Neural progenitor cell (in vitro differentiated cells): Measurements from ENCODE around the gene GUCY2D. TPM values are rescaled to one million over a fixed set of nuclear protein-coding genes. Genes with fewer than 3 reads are reported as not detected.

Source experiments
- DNase-seq: peaks from one replicate; pipeline ENCODE4 v3.0.0-alpha.2; 2016; ENCODE audit warnings: low spot score
- H2AFZ ChIP-seq: fragments of 200-600 bp; sonication (generic); replicated peaks from 2 replicates; pipeline ENCODE4 v1.6.1; 2016; ENCODE audit warnings: antibody characterized with exemption
- H3F3A ChIP-seq: fragments of 200-600 bp; sonication (generic); 2 replicates; pipeline ENCODE4 v1.6.1; 2016; ENCODE audit warnings: antibody characterized with exemption, low read depth
- H3K27ac ChIP-seq: fragments of 200-600 bp; sonication (generic); 2 replicates; pipeline ENCODE4 v1.5.1; 2016; ENCODE audit warnings: mild to moderate bottlenecking
- H3K27me3 ChIP-seq: fragments of 200-600 bp; sonication (generic); 2 replicates; pipeline ENCODE4 v1.6.1; 2016; ENCODE audit warnings: mild to moderate bottlenecking, moderate library complexity
- H3K36me3 ChIP-seq: fragments of 200-600 bp; sonication (generic); 2 replicates; pipeline ENCODE4 v1.5.1; 2016
- H3K4me1 ChIP-seq: fragments of 200-600 bp; sonication (generic); 2 replicates; pipeline ENCODE4 v1.6.1; 2016; ENCODE audit warnings: mixed run types
- H3K4me2 ChIP-seq: fragments of 200-600 bp; sonication (generic); 2 replicates; pipeline ENCODE4 v1.6.1; 2016
- H3K4me3 ChIP-seq: fragments of 200-600 bp; sonication (generic); 2 replicates; pipeline ENCODE4 v1.5.1; 2016
- H3K79me2 ChIP-seq: fragments of 200-600 bp; sonication (generic); 2 replicates; pipeline ENCODE4 v1.6.1; 2016; ENCODE audit warnings: low read depth
- H3K9ac ChIP-seq: fragments of 200-600 bp; sonication (generic); 2 replicates; pipeline ENCODE4 v1.6.1; 2016
- H3K9me3 ChIP-seq: fragments of 200-600 bp; sonication (generic); 2 replicates; pipeline ENCODE4 v1.5.1; 2016; ENCODE audit warnings: low read depth
- H4K20me1 ChIP-seq: fragments of 200-600 bp; sonication (generic); 2 replicates; pipeline ENCODE4 v1.6.1; 2016; ENCODE audit warnings: low read depth
- H3K27ac Mint-ChIP-seq: 3 replicates; pipeline ENCODE4 v1.8.0; 2021; ENCODE audit warnings: mixed read lengths
- H3K27me3 Mint-ChIP-seq: 2 replicates; pipeline ENCODE4 v1.8.0; 2022; ENCODE audit warnings: low read depth, mild to moderate bottlenecking, inconsistent platforms, moderate library complexity, mixed read lengths; ENCODE audit not compliant: insufficient read depth
- H3K36me3 Mint-ChIP-seq: 3 replicates; pipeline ENCODE4 v1.8.0; 2021; ENCODE audit warnings: mixed read lengths
- H3K4me1 Mint-ChIP-seq: 3 replicates; pipeline ENCODE4 v1.8.0; 2021; ENCODE audit warnings: mixed read lengths
- H3K4me3 Mint-ChIP-seq: 3 replicates; pipeline ENCODE4 v1.8.0; 2021; ENCODE audit warnings: mild to moderate bottlenecking, moderate library complexity, mixed read lengths
- H3K9me3 Mint-ChIP-seq: 3 replicates; pipeline ENCODE4 v1.8.0; 2020; ENCODE audit warnings: mixed read lengths
- EZH2 ChIP-seq: fragments of 200-600 bp; sonication (generic); IDR thresholded peaks from 2 replicates; pipeline ENCODE4 v1.6.1; 2017; ENCODE audit warnings: antibody characterized with exemption, mild to moderate bottlenecking, moderate library complexity
- EZH2phosphoT487 ChIP-seq: fragments of 200-600 bp; sonication (generic); IDR thresholded peaks from 2 replicates; pipeline ENCODE4 v1.6.1; 2017; ENCODE audit warnings: antibody characterized with exemption
- total RNA-seq: library from RNA; depleted of rRNA; stranded (reverse); fragments of >200 nt; gene quantifications from 2 replicates; pipeline ENCODE4 v1.2.3, GENCODE V29; 2015; ENCODE audit warnings: low replicate concordance
- TF ChIP-seq, protein P1 (sequence below): fragments of 200-600 bp; sonication (generic); IDR thresholded peaks from 2 replicates; pipeline ENCODE4 v1.5.1; 2017; ENCODE audit warnings: antibody characterized with exemption, mild to moderate bottlenecking

Gene GUCY2D
- total RNA-seq, 1 donor from 2014 or later = not detected

DNA sequence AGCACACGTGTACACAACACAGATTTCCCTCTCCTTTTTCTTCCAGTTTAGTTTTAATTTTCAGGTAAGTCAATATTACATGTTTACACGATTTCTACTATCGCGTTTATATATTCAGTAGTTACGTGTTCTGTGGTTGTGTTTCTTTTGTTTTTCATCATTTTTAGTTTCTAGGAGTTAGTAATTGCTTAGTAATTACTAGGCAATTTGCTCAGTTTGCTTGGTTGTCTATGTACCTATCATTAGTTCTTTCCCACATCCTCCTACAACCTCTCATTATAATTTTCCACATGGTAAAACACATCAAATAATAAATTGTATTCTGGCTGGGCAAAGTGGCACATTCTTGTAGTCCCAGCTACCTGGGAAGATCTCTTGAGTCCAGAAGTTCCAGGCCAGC is 24.6 kb upstream of the GUCY2D start:
- Histone ChIP-seq H3K36me3 (no peaks in the 10 kb centered on the region), H3K79me2 (no peaks in the 10 kb centered on the region), H3F3A (no peaks in the 10 kb centered on the region), H4K20me1 (no peaks in the 10 kb centered on the region), H3K4me3 (no peak overlapping the region), H3K9me3 (no peaks in the 10 kb centered on the region), H3K9ac (no peak overlapping the region), H3K4me1 (no peaks in the 10 kb centered on the region), H3K27me3 (peaks cover 3% of the 10 kb centered on the region), H2AFZ (no peak overlapping the region), H3K4me2 (no peak overlapping the region), H3K27ac (no peak overlapping the region)
- Mint-ChIP-seq H3K36me3 (no peaks in the 10 kb centered on the region), H3K4me1 (no peaks in the 10 kb centered on the region), H3K9me3 (peaks cover 24% of the 10 kb centered on the region), H3K27ac (no peak overlapping the region), H3K4me3 (no peak overlapping the region), H3K27me3 (peaks cover 4% of the 10 kb centered on the region)
- TF ChIP-seq EZH2 = no peak
- TF ChIP-seq, protein P1, sequence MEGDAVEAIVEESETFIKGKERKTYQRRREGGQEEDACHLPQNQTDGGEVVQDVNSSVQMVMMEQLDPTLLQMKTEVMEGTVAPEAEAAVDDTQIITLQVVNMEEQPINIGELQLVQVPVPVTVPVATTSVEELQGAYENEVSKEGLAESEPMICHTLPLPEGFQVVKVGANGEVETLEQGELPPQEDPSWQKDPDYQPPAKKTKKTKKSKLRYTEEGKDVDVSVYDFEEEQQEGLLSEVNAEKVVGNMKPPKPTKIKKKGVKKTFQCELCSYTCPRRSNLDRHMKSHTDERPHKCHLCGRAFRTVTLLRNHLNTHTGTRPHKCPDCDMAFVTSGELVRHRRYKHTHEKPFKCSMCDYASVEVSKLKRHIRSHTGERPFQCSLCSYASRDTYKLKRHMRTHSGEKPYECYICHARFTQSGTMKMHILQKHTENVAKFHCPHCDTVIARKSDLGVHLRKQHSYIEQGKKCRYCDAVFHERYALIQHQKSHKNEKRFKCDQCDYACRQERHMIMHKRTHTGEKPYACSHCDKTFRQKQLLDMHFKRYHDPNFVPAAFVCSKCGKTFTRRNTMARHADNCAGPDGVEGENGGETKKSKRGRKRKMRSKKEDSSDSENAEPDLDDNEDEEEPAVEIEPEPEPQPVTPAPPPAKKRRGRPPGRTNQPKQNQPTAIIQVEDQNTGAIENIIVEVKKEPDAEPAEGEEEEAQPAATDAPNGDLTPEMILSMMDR = no peak
- no peak for TF ChIP-seq EZH2phosphoT487
- no peak for DNase-seq

DNA sequence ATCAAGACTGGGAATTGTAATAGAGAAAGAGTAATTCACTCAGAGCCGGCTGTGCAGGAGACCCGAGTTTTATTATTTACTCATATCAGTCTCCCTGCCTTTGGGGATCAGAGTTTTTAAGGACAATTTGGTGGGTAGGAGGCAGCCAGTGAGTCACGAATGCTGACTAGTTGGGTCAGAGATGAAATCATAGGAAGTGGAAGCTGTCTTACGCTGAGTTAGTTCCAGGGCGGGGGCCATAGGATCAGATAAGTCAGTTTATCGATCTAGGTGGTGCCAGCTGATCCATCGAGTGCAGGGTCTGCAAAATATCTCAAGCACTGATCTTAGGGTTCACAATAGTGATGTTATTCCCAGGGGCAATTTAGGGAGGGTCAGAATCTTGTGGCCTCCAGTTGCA is 20.2 kb upstream of the GUCY2D start:
- Mint-ChIP-seq H3K36me3 (no peaks in the 10 kb centered on the region), H3K4me3 (no peak overlapping the region), H3K27ac (no peak overlapping the region), H3K4me1 (no peaks in the 10 kb centered on the region), H3K9me3 (peaks cover under 1% of the 10 kb centered on the region), H3K27me3 (peaks cover 10% of the 10 kb centered on the region)
- Histone ChIP-seq H3K27me3 (peaks cover 3% of the 10 kb centered on the region), H3K9me3 (no peaks in the 10 kb centered on the region), H3K36me3 (no peaks in the 10 kb centered on the region), H2AFZ (no peak overlapping the region), H4K20me1 (no peaks in the 10 kb centered on the region), H3K4me1 (no peaks in the 10 kb centered on the region), H3K4me2 (no peak overlapping the region), H3K27ac (no peak overlapping the region), H3K79me2 (no peaks in the 10 kb centered on the region), H3K4me3 (no peak overlapping the region), H3K9ac (no peak overlapping the region), H3F3A (no peaks in the 10 kb centered on the region)
- no peak for DNase-seq
- TF ChIP-seq, protein P1 = no peak
- no peak for TF ChIP-seq EZH2phosphoT487

DNA sequence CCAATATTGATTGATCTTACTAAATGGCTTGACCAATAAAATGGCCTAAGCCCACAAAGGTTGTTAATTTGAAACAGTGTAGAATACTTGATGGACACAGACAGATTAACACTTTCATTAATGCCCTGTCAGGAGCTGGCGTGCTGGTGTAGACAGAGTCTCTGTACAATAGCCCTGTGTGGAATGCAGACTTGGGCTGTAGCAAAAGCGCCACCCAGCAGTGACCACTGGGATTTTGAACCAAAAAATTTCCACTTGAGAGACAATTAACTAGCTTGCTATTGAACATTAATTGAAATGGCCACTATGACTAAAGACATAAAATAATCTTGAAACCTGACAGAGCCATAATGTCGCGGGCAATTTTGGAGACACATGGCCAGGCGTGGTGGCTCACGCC is 19.7 kb upstream of the GUCY2D start:
- H3K4me3 Mint-ChIP-seq = no peak overlapping the region
- peaks cover 3% of the 10 kb centered on the region for H3K27me3 ChIP-seq
- H3K4me1 ChIP-seq = no peaks in the 10 kb centered on the region
- no peak overlapping the region for H3K4me3 ChIP-seq
- no peaks in the 10 kb centered on the region for H3K79me2 ChIP-seq
- no peak overlapping the region for H3K9ac ChIP-seq
- DNase-seq = peak; percentile 48
- no peaks in the 10 kb centered on the region for H4K20me1 ChIP-seq
- no peak overlapping the region for H3K4me2 ChIP-seq
- H3K27me3 Mint-ChIP-seq = peaks cover 11% of the 10 kb centered on the region
- TF ChIP-seq, protein P1 = peak; percentile 39
- no peak for TF ChIP-seq EZH2phosphoT487
- H3K36me3 Mint-ChIP-seq = no peaks in the 10 kb centered on the region
- no peak overlapping the region for H3K27ac ChIP-seq
- H3F3A ChIP-seq = no peaks in the 10 kb centered on the region
- H3K9me3 Mint-ChIP-seq = no peaks in the 10 kb centered on the region
- no peaks in the 10 kb centered on the region for H3K36me3 ChIP-seq
- no peak overlapping the region for H2AFZ ChIP-seq
- H3K4me1 Mint-ChIP-seq = peaks cover 5% of the 10 kb centered on the region
- H3K9me3 ChIP-seq = no peaks in the 10 kb centered on the region
- no peak overlapping the region for H3K27ac Mint-ChIP-seq

DNA sequence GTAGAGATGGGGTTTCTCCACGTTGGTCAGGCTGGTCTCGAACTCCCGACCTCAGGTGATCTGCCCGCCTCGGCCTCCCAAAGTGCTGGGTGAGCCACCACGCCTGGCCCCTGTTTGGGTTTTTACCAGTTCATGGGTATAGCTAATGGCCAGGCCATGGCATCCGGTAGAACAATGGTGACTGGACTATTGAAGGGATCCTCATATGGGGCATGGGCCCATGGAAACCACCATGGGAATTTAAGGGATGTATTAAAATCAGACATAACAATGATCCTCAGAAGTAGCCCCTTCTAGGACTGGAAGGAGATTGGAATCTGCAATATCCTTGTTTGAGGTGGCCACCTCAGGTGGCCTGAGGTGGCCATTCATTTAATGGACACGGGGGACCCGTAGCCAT is 17.5 kb upstream of the GUCY2D start:
- H2AFZ ChIP-seq = no peak overlapping the region
- no peaks in the 10 kb centered on the region for H3K79me2 ChIP-seq
- Mint-ChIP-seq H3K27me3 (peaks cover 12% of the 10 kb centered on the region), H3K36me3 (no peaks in the 10 kb centered on the region), H3K4me3 (no peak overlapping the region), H3K4me1 (peaks cover 5% of the 10 kb centered on the region), H3K9me3 (no peaks in the 10 kb centered on the region), H3K27ac (no peak overlapping the region)
- H3K4me2 ChIP-seq = no peak overlapping the region
- no peaks in the 10 kb centered on the region for H3K9me3 ChIP-seq
- no peaks in the 10 kb centered on the region for H4K20me1 ChIP-seq
- no peaks in the 10 kb centered on the region for H3K36me3 ChIP-seq
- H3K9ac ChIP-seq = no peak overlapping the region
- no peak overlapping the region for H3K27ac ChIP-seq
- H3F3A ChIP-seq = peaks cover 11% of the 10 kb centered on the region
- H3K27me3 ChIP-seq = peaks cover 10% of the 10 kb centered on the region
- H3K4me3 ChIP-seq = no peak overlapping the region
- TF ChIP-seq EZH2phosphoT487 = no peak
- TF ChIP-seq EZH2 = no peak
- TF ChIP-seq, protein P1 = no peak
- no peaks in the 10 kb centered on the region for H3K4me1 ChIP-seq
- DNase-seq = no peak
